Skeletal muscle satellite cell (primary cell): Measurements from ENCODE around the gene SLC17A5.
"Not testable (repeated sequence)": the region's sequence is repeated elsewhere in the genome, so short reads cannot be mapped to it uniquely, and the experiment has no call there.

Experiments
- H3K27me3 ChIP-seq: 2 replicates; pipeline ENCODE4 v1.7.0; 2013; ENCODE audit warnings: low read length; ENCODE audit not compliant: control insufficient read depth, insufficient read depth
- H3K36me3 ChIP-seq: 2 replicates; pipeline ENCODE4 v1.7.0; 2013; ENCODE audit warnings: mild to moderate bottlenecking, control low read depth, low read length; ENCODE audit not compliant: insufficient read depth
- H3K4me1 ChIP-seq: 2 replicates; pipeline ENCODE4 v1.7.0; 2013; ENCODE audit warnings: low read length; ENCODE audit not compliant: control insufficient read depth, insufficient read depth
- H3K4me2 ChIP-seq: 2 replicates; pipeline ENCODE4 v1.7.0; 2013; ENCODE audit warnings: mild to moderate bottlenecking, low read length
- H3K4me3 ChIP-seq: 2 replicates; pipeline ENCODE4 v1.7.0; 2013; ENCODE audit warnings: low read length
- H3K9ac ChIP-seq: 2 replicates; pipeline ENCODE4 v1.7.0; 2013; ENCODE audit warnings: mild to moderate bottlenecking, low read depth, low read length, moderate library complexity
- H3K9me3 ChIP-seq: replicated peaks from 2 replicates; pipeline ENCODE4 v1.7.0; 2013; ENCODE audit warnings: mild to moderate bottlenecking, control low read depth, low read length

Gene SLC17A5

DNA sequence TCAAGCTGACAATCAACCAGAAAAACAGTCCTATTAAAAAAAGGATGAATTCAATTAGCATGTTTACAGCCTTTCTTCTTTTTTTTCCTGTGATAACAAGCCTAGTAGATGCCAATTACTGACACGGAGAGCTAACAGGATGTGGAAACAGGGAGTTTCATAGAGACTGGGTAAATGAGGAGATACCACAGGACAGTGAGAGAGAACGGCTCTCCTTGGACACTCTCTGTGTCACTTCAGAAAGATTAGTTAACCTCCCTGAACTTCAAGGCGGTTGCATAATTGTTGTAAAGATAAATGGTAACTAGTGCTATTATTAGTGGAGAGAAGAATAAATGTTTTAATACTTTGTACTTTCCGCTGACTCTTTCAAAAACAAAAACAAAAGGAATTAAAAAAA lies 14.8 kb downstream of the SLC17A5 start:
- Histone ChIP-seq H3K4me1 (no peaks in the 10 kb centered on the region), H3K4me2 (no peak overlapping the region), H3K9ac (no peak overlapping the region), H3K27me3 (no peaks in the 10 kb centered on the region), H3K9me3 (no peaks in the 10 kb centered on the region), H3K4me3 (no peak overlapping the region), H3K36me3 (peaks cover 30% of the 10 kb centered on the region)

- Histone ChIP-seq H3K27me3 (no peaks in the 10 kb centered on the region), H3K9ac (no peak overlapping the region), H3K9me3 (no peaks in the 10 kb centered on the region), H3K4me3 (no peak overlapping the region), H3K36me3 (peaks cover 39% of the 10 kb centered on the region), H3K4me2 (no peak overlapping the region), H3K4me1 (no peaks in the 10 kb centered on the region)
These were observed 16.4 kb downstream of the SLC17A5 start for GRCh38 chr6:73637404-73637803.

- H3K4me1 ChIP-seq = no peaks in the 10 kb centered on the region
- H3K9ac ChIP-seq = no peak overlapping the region
- H3K36me3 ChIP-seq = peaks cover 32% of the 10 kb centered on the region
- no peak overlapping the region for H3K4me3 ChIP-seq
- no peaks in the 10 kb centered on the region for H3K9me3 ChIP-seq
- H3K4me2 ChIP-seq = no peak overlapping the region
- no peaks in the 10 kb centered on the region for H3K27me3 ChIP-seq
These were observed 17.7 kb downstream of the SLC17A5 start for GRCh38 chr6:73636048-73636447.

DNA sequence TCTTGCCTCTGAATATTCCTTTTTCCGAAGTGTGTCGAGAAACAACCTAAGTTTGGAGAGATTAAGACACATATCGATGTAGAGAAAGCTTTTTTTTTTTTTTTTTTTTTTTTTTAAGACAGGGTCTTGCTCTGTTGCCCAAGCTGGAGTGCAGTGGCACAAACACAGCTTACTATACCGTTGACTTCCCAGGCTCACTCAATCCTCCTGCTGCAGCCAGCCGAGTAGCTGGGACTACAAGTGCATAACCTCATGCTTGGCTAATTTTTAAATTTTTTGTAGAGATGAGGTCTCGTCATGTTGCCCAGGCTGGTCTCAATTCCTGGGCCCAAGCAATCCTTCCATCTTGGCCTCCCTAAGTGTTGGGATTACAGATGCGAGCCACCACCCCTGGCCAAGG lies 21.4 kb downstream of the SLC17A5 start:
- H3K36me3 ChIP-seq = peaks cover 36% of the 10 kb centered on the region
- no peak overlapping the region for H3K9ac ChIP-seq
- H3K27me3 ChIP-seq = no peaks in the 10 kb centered on the region
- no peak overlapping the region for H3K4me2 ChIP-seq
- no peak overlapping the region for H3K4me3 ChIP-seq
- no peaks in the 10 kb centered on the region for H3K4me1 ChIP-seq
- H3K9me3 ChIP-seq = no peaks in the 10 kb centered on the region

GRCh38 chr6:73631849-73632248 lies 21.9 kb downstream of the SLC17A5 start:
- Histone ChIP-seq H3K4me2 (no peak overlapping the region), H3K4me3 (no peak overlapping the region), H3K4me1 (no peaks in the 10 kb centered on the region), H3K9ac (no peak overlapping the region), H3K36me3 (peaks cover 34% of the 10 kb centered on the region), H3K27me3 (no peaks in the 10 kb centered on the region), H3K9me3 (no peaks in the 10 kb centered on the region)

- Histone ChIP-seq H3K4me2 (no peak overlapping the region), H3K4me3 (no peak overlapping the region), H3K27me3 (no peaks in the 10 kb centered on the region), H3K36me3 (peaks cover 37% of the 10 kb centered on the region), H3K4me1 (no peaks in the 10 kb centered on the region), H3K9ac (no peak overlapping the region), H3K9me3 (no peaks in the 10 kb centered on the region)
These were observed 23.4 kb downstream of the SLC17A5 start for GRCh38 chr6:73630401-73630800.

- Histone ChIP-seq H3K4me2 (no peak overlapping the region), H3K9ac (no peak overlapping the region), H3K36me3 (peaks cover 29% of the 10 kb centered on the region), H3K27me3 (no peaks in the 10 kb centered on the region), H3K4me1 (no peaks in the 10 kb centered on the region), H3K9me3 (no peaks in the 10 kb centered on the region), H3K4me3 (no peak overlapping the region)
These were observed 28.9 kb downstream of the SLC17A5 start for GRCh38 chr6:73624896-73625295.

- not testable (repeated sequence) for H3K4me3 ChIP-seq, H3K9me3 ChIP-seq, H3K9ac ChIP-seq, H3K4me1 ChIP-seq, H3K4me2 ChIP-seq, H3K27me3 ChIP-seq
- peaks cover 27% of the 10 kb centered on the region for H3K36me3 ChIP-seq
These were observed 30.3 kb downstream of the SLC17A5 start for GRCh38 chr6:73623480-73623879.

DNA sequence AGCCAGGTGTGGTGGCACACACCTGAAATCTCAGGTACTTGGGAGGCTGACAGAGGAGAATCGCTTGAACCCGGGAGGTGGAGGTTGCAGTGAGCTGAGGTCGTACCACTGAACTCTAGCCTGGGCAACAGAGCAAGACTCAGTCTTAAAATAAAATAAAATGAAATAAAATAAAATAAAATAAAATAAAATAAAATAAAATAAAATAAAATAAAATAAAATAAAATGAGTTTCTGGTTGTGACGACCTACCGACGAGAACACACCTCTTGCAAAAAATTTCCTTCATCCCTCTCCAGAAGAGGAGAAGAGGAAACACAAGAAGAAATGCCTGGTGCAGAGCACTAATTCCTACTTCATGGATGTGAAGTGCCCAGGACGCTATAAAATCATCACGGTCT lies 35.7 kb downstream of the SLC17A5 start:
- H3K27me3 ChIP-seq, H3K4me1 ChIP-seq, H3K4me3 ChIP-seq, H3K9me3 ChIP-seq, H3K9ac ChIP-seq, H3K4me2 ChIP-seq: not testable (repeated sequence)
- peaks cover 32% of the 10 kb centered on the region for H3K36me3 ChIP-seq

- Histone ChIP-seq H3K4me3 (no peak overlapping the region), H3K4me2 (no peak overlapping the region), H3K4me1 (no peaks in the 10 kb centered on the region), H3K9ac (no peak overlapping the region), H3K27me3 (no peaks in the 10 kb centered on the region), H3K9me3 (no peaks in the 10 kb centered on the region), H3K36me3 (peaks cover 25% of the 10 kb centered on the region)
These were observed 39.0 kb downstream of the SLC17A5 start for GRCh38 chr6:73614802-73615201.

GRCh38 chr6:73613806-73614536 lies 39.8 kb downstream of the SLC17A5 start:
- Histone ChIP-seq H3K9me3 (no peaks in the 10 kb centered on the region), H3K4me1 (no peaks in the 10 kb centered on the region), H3K4me3 (no peak overlapping the region), H3K4me2 (no peak overlapping the region), H3K27me3 (no peaks in the 10 kb centered on the region), H3K36me3 (peaks cover 33% of the 10 kb centered on the region), H3K9ac (no peak overlapping the region)

- peaks cover 39% of the 10 kb centered on the region for H3K36me3 ChIP-seq
- no peaks in the 10 kb centered on the region for H3K27me3 ChIP-seq
- no peak overlapping the region for H3K4me3 ChIP-seq
- no peaks in the 10 kb centered on the region for H3K9me3 ChIP-seq
- H3K4me1 ChIP-seq = no peaks in the 10 kb centered on the region
- H3K4me2 ChIP-seq = no peak overlapping the region
- H3K9ac ChIP-seq = no peak overlapping the region
These were observed 41.2 kb downstream of the SLC17A5 start for GRCh38 chr6:73612611-73613010.
